Upper lobe of left lung (tissue), 4 donors: ENCODE measurements around the gene SEMA7A.

Source experiments
- POLR2AphosphoS5 ChIP-seq, 2 donors: sonication (generic); formaldehyde crosslinking; IDR thresholded peaks; one replicate each; pipeline ENCODE4 v1.5.1; 2017; ENCODE audit warnings: antibody characterized with exemption in 2 of 2
- TF ChIP-seq, protein P1 (sequence below), 6 experiments: fragments of 450-650 bp in 4 of 6; fragments of 200-600 bp in 2 of 6; sonication (generic) in 2 of 6; IDR thresholded peaks; one replicate each; pipeline ENCODE4 v1.5.1; 2016 to 2019; ENCODE audit warnings: antibody characterized with exemption in 6 of 6

DNA sequence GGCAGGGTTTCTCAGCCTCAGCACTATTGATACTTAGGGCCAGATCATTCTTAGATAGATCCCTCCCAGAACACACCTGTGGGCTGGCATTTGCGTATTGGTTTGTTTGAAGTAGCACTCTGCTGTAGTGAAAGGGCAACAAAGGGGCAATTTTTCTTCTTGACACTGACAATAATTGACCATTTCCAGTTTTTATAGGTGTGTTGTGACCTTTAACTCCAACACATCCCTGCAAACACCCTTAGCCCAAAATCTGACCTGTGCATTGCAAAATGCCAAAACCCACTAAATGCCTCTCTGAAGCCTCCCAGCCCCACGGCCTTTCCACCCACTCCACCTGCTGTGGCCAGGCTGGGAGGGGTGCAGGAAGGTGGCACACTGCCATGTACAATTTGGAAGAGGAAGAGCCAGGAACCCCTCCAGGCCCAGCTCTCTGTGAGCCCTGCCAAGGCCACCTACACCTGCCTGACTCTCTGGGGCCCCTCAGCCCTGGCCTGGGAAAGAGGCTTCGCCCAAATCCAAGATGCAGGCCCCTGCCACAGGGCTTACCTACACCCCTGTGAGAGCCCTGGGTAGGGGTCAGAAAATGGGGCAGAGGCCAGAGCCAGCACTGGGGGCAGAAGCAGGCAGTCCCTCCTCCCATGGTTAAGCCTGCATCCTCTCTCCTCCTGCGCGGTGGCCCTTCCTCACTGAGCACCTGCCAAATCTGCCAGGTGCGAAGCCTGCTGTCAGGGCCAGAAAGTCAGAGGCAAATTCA lies 56.8 kb downstream of the SEMA7A start:
- TF ChIP-seq, protein P1, sequence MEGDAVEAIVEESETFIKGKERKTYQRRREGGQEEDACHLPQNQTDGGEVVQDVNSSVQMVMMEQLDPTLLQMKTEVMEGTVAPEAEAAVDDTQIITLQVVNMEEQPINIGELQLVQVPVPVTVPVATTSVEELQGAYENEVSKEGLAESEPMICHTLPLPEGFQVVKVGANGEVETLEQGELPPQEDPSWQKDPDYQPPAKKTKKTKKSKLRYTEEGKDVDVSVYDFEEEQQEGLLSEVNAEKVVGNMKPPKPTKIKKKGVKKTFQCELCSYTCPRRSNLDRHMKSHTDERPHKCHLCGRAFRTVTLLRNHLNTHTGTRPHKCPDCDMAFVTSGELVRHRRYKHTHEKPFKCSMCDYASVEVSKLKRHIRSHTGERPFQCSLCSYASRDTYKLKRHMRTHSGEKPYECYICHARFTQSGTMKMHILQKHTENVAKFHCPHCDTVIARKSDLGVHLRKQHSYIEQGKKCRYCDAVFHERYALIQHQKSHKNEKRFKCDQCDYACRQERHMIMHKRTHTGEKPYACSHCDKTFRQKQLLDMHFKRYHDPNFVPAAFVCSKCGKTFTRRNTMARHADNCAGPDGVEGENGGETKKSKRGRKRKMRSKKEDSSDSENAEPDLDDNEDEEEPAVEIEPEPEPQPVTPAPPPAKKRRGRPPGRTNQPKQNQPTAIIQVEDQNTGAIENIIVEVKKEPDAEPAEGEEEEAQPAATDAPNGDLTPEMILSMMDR (IDR thresholded peaks at IDR 0.05): no peak
- TF ChIP-seq POLR2AphosphoS5 (IDR thresholded peaks at IDR 0.05): no peak
